Endothelial cell of coronary artery (primary cell): Measurements from ENCODE around the gene TTC23. TPM values are rescaled to one million over a fixed set of nuclear protein-coding genes. Genes with fewer than 3 reads are reported as not detected.

Source experiments
- total RNA-seq: library from RNA; depleted of rRNA; stranded (reverse); fragments of >200 nt; gene quantifications from 2 replicates; pipeline ENCODE4 v1.2.3, GENCODE V29; 2014

The TTC23 gene, protein sequence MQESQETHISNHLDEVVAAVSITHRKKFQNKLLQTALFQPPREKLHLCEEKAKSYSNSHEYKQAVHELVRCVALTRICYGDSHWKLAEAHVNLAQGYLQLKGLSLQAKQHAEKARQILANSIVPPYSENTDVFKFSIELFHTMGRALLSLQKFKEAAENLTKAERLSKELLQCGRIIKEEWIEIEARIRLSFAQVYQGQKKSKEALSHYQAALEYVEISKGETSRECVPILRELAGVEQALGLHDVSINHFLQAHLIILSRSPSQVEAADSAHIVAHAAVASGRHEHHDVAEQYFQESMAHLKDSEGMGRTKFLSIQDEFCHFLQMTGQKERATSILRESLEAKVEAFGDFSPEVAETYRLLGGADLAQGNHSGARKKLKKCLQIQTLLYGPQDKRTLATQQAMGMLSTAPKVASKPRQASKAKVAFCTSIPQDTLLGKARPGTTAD
- 22.9 and 25.9 TPM in 2 replicates for total RNA-seq

DNA sequence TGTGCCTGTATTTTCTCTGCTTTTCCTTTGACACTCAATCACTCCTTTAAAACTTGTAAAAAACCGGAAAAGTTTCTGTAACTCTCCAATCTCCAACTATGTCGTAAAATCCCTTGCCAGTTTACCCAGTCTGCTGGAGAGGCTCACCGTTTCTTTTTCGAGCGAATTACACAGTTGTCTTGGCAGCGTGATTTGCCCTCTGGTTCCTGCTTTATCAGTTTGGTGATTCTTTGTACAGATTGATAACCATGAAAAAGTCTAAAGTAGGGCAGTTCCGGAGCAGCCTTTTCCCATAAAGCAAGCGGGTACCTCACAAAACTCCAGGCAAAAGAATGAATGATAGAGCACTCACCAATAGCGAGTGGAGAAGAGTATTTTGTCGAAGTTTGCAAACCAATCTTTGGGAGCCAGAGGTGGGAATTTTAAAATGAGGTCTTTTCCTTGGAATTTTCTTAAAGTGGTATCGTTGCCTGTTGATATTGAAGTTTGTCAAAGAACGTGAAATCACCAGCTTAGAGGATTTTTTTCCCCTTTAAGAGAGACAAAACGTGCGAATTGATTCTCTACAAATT lies at the start of gene TTC23:
Gene TTC23, minus strand, starts transcription at position 312 of the 572 bp plus-strand sequence. CDS start 20,869 bp downstream, outside the sequence.

GRCh38 chr15:99250857-99251841 lies 1.8 kb upstream of the TTC23 start, which contains the start of gene LRRC28:
Gene LRRC28, plus strand, starts transcription at chr15:99251481. Its CDS starts 4,477 bp downstream, at chr15:99255958.

DNA sequence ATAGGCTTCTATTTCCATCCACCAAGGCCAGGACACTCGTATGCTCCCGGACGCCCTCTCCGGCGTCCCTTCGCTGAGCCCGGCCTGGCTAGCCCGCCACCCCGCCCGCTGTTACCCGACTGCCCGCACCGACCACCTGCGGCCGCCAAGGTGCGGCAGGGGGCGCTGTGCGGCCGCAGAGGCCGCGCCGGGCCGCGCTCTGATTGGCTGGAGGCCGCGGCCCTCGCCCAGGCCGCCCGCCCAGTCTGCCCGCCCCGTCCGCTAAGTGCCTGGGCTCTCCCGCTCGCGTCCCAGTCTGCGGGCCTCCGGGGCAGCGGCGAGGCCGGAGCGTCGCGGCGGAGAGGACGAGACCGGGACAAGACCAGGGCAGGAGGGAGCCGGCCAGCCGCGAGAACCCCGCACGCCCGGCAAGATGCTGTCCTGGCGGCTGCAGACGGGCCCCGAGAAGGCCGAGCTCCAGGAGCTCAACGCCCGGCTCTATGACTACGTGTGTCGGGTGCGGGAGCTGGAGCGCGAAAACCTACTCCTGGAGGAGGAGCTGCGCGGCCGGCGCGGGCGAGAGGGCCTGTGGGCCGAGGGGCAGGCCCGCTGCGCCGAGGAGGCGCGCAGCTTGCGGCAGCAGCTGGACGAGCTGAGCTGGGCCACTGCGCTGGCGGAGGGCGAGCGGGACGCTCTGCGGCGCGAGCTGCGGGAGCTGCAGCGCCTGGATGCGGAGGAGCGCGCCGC lies 144.4 kb downstream of the TTC23 start, which contains the start of gene SYNM:
Gene SYNM, plus strand, starts transcription at position 293 of the 726 bp plus-strand sequence. Its CDS starts 120 bp downstream, at position 413.

Other genes starting within 250 kb of the TTC23 start
- not detected in 2 replicates for gene PGPEP1L, start 241.8 kb downstream of the TTC23 start, total RNA-seq
- gene SYNM, start 144.5 kb downstream of the TTC23 start, total RNA-seq, result 4.6 and 5.3 TPM in 2 replicates
- 10.2 TPM in 2 replicates for gene LRRC28, start 1.9 kb upstream of the TTC23 start, total RNA-seq